ENCODE data around the gene PRRT1. TPM values are rescaled to one million over a fixed set of nuclear protein-coding genes. Genes with fewer than 3 reads are reported as not detected.
A peak's percentile ranks its signal among the peaks of the same experiment; 100 is the strongest.

The PRRT1 gene
- total RNA-seq, 2 donors from 2014 or later: 0.17 to 0.33 TPM

DNA sequence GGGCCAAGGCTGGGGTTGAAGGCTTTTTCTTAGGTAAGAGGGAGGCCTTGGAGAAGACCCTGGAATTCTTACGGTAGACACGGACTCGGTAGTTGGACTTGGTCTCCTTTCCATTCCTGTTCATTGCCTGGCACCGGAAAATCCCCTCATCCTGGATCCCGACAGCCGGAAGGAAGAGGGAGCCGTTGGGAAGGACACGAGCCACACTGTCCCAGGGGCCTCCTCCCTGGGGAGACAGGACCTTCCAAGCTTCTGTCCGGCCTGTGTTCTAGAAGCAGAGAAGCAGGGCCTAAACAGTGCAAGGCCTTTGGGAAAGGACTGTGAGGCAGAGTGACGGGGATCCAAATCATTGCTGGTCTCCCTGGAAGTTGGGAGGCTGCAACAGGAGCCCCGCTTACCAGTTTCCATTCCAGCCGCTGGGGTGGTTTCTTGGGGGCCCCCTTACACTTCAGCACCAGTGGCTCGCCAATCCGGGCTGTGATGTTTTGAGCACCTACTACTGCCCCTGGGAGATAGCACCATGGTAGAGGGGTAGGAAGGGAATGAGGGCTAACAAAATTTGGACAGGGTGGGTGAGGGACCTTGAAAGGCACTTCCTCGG is 31.8 kb upstream of the PRRT1 start:
- Mint-ChIP-seq H3K27me3 (no peaks in the 10 kb centered on the region), H3K4me1 (ENCODE audit: low read depth in 2 of 2) (peaks cover 40 to 44% of the 10 kb centered on the region in 2 donors), H3K27ac (no peak overlapping the region), H3K9me3 (no peaks in the 10 kb centered on the region), H3K4me3 (no peak overlapping the region), H3K36me3 (peaks cover 14% of the 10 kb centered on the region)
- ATAC-seq (no peak), DNase-seq (ENCODE audit: low spot score) (no peak)

DNA sequence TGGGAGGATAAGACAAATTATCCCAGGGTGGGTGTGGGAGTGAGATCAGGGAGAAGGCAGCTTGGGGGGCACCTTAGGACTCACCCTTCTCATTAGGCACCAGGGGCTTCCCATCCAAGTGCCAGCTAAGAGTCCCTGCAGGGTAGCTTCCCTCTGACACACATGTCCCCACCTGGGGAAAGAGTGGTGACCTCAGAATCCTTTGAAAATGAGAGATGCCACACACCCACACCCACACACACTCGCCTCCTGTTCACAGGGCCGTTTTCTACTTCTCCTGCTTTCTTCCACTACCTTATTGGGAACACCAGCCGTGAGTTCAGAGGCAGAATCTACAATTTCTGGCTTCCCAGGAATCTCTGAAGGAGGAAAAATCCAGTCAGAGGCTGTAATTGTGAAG is 31.3 kb upstream of the PRRT1 start:
- Mint-ChIP-seq H3K9me3 (no peaks in the 10 kb centered on the region), H3K4me1 (ENCODE audit: low read depth in 2 of 2) (peaks cover 43 to 46% of the 10 kb centered on the region in 2 donors), H3K4me3 (no peak overlapping the region), H3K27ac (no peak overlapping the region), H3K36me3 (peaks cover 13% of the 10 kb centered on the region), H3K27me3 (no peaks in the 10 kb centered on the region)
- DNase-seq (ENCODE audit: low spot score) (no peak), ATAC-seq (no peak)

- no peak overlapping the region for H3K27ac Mint-ChIP-seq
- H3K36me3 Mint-ChIP-seq: peaks cover 12% of the 10 kb centered on the region
- no peak overlapping the region for H3K4me3 Mint-ChIP-seq
- H3K4me1 Mint-ChIP-seq (ENCODE audit: low read depth in 2 of 2): peaks cover 43 to 49% of the 10 kb centered on the region in 2 donors
- DNase-seq (ENCODE audit: low spot score): peak; percentile 15
- H3K27me3 Mint-ChIP-seq: no peaks in the 10 kb centered on the region
- H3K9me3 Mint-ChIP-seq: no peaks in the 10 kb centered on the region
- no peak for ATAC-seq
These were observed 30.8 kb upstream of the PRRT1 start for GRCh38 chr6:32182555-32182981.

DNA sequence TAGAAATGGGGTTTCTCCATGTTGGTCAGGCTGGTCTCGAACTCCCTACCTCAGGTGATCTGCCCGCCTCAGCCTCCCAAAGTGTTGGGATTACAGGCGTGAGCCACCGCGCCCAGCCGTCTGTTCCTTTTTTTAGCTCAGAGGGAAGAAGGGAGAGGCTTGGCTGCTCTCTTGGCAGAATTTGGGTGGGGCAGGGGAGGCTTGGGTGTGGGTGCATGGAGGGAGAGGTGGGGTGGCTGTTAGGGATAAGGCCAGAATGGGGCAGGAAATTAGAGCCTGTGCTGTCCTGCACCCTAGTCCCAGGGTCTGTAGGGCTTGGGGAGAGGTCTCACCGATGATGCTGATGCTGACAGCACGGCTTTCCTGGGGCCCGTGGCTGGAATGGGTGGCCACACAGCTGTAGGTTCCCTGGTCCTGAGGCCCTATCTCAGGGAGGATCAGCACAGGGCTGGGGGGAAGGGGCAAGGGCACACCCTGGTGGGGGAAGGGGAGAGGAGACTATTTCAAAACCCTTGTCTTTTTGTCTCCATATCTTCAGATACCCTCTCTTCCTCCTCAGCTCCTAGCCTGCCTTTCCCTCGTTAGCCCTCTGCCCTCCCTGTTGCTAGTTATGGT is 30.3 kb upstream of the PRRT1 start:
- H3K4me3 Mint-ChIP-seq: no peak overlapping the region
- peaks cover 6% of the 10 kb centered on the region for H3K36me3 Mint-ChIP-seq
- DNase-seq (ENCODE audit: low spot score) (peak; percentile 54), ATAC-seq (no peak)
- no peak overlapping the region for H3K27ac Mint-ChIP-seq
- no peaks in the 10 kb centered on the region for H3K27me3 Mint-ChIP-seq
- H3K9me3 Mint-ChIP-seq: no peaks in the 10 kb centered on the region
- H3K4me1 Mint-ChIP-seq (ENCODE audit: low read depth in 2 of 2): peaks cover 42 to 49% of the 10 kb centered on the region in 2 donors

DNA sequence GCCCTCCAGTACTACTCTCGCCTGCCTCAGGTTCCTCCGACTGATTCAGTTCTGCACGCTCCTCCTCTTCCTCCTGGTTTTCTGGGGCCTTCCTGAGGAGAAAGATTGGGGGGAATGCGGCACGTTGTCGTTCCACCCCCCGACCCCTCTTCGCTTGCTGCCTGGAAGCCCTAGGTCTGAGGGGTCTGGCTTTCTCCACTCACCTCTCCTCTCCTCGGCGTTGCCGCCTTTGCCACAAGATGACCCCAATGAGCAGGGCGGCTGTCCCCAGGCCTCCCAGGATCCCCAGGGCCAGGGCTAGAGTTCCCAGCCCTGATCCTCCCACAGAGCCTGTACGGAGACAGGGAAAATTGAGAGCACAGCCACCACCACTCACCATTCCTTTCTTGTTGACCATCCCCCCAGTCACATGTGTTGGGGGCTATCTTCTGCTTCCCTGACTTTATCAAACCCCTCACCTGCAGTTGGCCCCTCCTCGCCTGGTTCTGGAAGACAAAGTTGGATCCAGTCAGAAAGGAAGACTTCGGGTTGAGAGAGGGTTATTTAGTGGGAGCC is 29.5 kb upstream of the PRRT1 start:
- DNase-seq (ENCODE audit: low spot score): peak; percentile 47
- H3K9me3 Mint-ChIP-seq: no peaks in the 10 kb centered on the region
- no peaks in the 10 kb centered on the region for H3K27me3 Mint-ChIP-seq
- no peak for ATAC-seq
- H3K4me3 Mint-ChIP-seq: no peak overlapping the region
- H3K27ac Mint-ChIP-seq: peak overlapping the region in 1 of 2 donors; percentile 57
- no peaks in the 10 kb centered on the region for H3K36me3 Mint-ChIP-seq
- H3K4me1 Mint-ChIP-seq (ENCODE audit: low read depth in 2 of 2): peaks cover 42 to 49% of the 10 kb centered on the region in 2 donors

DNA sequence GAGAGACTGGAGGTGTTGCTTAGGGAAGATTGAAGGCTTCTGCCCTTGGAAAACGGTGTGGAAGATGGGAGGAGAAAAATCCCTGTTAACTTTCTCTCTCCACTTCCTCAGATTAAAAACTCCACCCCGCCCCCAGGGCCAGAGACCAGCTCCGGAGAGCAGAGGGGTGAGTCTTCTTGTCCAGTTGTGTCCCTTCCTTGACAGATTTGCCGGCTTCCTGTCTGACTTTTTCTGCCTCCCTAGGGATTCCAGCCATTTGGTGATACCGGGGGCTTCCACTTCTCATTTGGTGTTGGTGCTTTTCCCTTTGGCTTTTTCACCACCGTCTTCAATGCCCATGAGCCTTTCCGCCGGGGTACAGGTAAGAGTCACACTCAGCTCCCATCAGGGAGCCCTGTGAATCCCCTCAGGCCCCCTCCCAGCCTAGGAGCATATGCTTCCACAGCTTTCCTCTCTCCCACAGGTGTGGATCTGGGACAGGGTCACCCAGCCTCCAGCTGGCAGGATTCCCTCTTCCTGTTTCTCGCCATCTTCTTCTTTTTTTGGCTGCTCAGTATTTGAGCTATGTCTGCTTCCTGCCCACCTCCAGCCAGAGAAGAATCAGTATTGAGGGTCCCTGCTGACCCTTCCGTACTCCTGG is 28.1 kb upstream of the PRRT1 start:
- Mint-ChIP-seq H3K4me1 (ENCODE audit: low read depth in 2 of 2) (peaks cover 42 to 46% of the 10 kb centered on the region in 2 donors), H3K27ac (peak overlapping the region; percentile 92 to 95), H3K4me3 (peak overlapping the region; percentile 47)

DNA sequence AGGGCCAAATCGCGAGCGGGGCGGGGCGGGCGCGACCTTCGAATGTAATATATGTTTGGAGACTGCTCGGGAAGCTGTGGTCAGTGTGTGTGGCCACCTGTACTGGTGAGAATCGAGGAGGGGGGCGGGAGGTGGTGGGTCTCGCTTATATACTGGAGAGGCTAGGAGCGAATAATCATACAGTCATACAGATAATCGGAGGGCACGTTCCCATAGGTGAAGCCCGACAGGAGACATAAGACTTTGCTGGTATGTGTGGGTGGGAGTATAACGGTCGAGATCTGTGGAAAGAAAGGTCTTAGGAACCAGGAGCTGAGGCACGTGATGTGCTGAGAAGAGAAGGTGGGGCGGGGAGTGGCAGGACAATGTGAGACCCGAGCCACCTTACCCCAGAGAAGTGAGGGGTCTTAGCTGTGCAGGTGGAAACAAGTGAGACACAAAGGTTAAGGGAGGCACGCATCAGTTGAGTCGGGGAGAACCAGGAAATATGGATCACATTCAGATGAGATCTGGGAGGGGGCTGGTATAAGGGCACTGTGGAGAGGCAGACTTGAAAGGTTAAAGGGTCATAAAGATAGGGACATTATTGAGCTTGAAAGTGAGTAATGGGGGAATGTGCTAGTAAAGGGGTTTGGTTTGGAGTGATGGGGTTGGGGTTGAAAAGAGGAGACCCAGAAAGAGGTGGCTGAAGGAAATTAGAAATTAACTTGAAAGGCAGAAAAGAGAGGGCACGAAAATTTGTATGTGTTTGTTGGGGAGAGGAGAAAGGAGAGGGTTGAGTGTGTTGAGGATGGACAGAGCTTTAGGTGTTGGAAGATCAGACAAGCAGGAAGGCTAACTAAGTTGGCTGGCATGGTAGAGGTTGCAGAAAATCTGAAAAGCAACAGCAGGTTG is 27.1 kb upstream of the PRRT1 start:
- no peaks in the 10 kb centered on the region for H3K27me3 Mint-ChIP-seq
- peak overlapping the region; percentile 93 for H3K4me3 Mint-ChIP-seq
- ATAC-seq (no peak), DNase-seq (ENCODE audit: low spot score) (peak; percentile 49)
- H3K36me3 Mint-ChIP-seq: no peaks in the 10 kb centered on the region
- H3K4me1 Mint-ChIP-seq (ENCODE audit: low read depth in 2 of 2): peaks cover 48 to 57% of the 10 kb centered on the region in 2 donors
- no peaks in the 10 kb centered on the region for H3K9me3 Mint-ChIP-seq
- peak overlapping the region; percentile 92 to 95 for H3K27ac Mint-ChIP-seq

More for the DNA sequence above, 28.1 kb upstream of the PRRT1 start:
- Mint-ChIP-seq H3K36me3 (no peaks in the 10 kb centered on the region), H3K9me3 (no peaks in the 10 kb centered on the region), H3K27me3 (no peaks in the 10 kb centered on the region)
- DNase-seq (ENCODE audit: low spot score) (peak; percentile 34), ATAC-seq (no peak)

- Mint-ChIP-seq H3K27ac (peak within 1 kb of the TSS; percentile 92 to 95), H3K36me3 (no peaks in the 10 kb centered on the region), H3K4me3 (peak within 1 kb of the TSS; percentile 93), H3K27me3 (no peaks in the 10 kb centered on the region), H3K4me1 (ENCODE audit: low read depth in 2 of 2) (peaks cover 54 to 61% of the 10 kb centered on the region in 2 donors), H3K9me3 (no peaks in the 10 kb centered on the region)
- DNase-seq (ENCODE audit: low spot score): peak; percentile 96
- ATAC-seq: peak; percentile 93 to 94
These were observed 26.2 kb upstream of the PRRT1 start, which contains the start of gene RNF5 for GRCh38 chr6:32177788-32178546. Gene RNF5, plus strand, starts transcription at chr6:32178405. Its CDS starts 107 bp downstream, at chr6:32178512.

DNA sequence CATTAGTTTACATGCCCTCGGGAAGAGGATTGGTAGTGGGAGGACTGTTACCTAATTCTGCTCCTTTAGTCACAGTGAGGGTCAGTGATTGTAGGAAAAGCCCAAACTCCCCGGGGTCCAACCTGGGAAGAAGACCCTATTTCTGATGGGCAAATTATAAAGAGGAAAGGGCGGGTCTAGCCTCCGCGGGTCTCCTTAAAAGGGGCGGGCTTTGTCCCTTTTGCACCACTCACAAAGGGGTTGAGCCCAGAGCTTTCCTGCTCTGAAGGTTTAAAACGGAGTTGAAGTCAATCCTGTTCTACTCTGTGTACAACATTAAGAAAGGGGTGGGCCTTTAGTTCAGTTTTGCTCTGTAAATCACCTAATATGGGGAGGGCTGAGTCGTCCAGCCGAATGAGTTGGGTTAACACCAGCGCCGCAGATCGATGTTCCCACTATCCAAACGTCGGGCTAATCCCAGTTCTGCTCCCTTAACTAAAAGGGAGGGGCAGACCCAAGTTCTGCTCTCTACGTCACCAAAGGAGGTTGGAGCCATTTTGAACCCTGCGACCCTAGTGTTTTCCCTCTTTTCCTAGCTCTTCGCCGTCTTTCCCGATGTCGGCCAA is 25.5 kb upstream of the PRRT1 start:
- Mint-ChIP-seq H3K27ac (peak overlapping the region; percentile 92 to 95), H3K9me3 (no peaks in the 10 kb centered on the region), H3K27me3 (no peaks in the 10 kb centered on the region), H3K36me3 (no peaks in the 10 kb centered on the region), H3K4me3 (peak overlapping the region; percentile 93), H3K4me1 (ENCODE audit: low read depth in 2 of 2) (peaks cover 56 to 61% of the 10 kb centered on the region in 2 donors)
- DNase-seq (ENCODE audit: low spot score): no peak
- no peak for ATAC-seq

DNA sequence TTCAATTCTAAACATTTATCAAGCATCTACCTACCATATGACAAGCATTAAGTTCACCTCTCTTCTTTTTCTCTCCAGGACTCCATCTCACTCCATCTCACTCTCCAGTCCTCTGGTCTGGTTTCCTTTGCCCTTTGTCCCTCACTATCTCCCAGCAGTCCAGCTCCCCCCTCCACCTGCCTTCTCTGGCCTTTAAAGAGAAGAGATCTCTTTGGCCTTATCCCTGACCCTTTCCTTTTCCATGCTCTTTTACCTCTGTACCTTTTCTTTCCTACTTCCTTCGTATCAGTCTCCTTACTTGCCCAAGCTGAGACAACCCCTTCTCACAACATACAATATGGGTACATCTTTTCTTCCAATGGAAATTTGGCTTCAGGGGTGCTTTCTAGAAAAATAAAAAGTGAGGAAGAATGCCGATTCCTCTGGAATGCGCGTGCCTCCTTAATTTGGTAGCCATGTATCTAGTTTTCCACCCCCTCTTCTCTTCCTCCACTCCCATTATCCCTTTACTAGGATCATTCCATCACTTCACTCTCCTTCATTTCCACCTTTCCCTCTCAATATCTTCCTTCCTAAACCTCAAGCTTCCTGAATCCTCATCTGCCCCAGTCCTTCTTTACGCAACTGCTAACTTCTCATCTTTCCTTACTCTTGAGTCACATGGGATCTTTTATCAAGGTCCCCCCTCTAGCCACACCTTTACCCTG is 24.9 kb upstream of the PRRT1 start:
- no peaks in the 10 kb centered on the region for H3K9me3 Mint-ChIP-seq
- peak; percentile 22 for DNase-seq (ENCODE audit: low spot score)
- no peaks in the 10 kb centered on the region for H3K36me3 Mint-ChIP-seq
- H3K27me3 Mint-ChIP-seq: no peaks in the 10 kb centered on the region
- peak overlapping the region; percentile 92 to 95 for H3K27ac Mint-ChIP-seq
- ATAC-seq: no peak
- H3K4me3 Mint-ChIP-seq: peak overlapping the region; percentile 93
- peaks cover 56 to 61% of the 10 kb centered on the region in 2 donors for H3K4me1 Mint-ChIP-seq (ENCODE audit: low read depth in 2 of 2)

- no peaks in the 10 kb centered on the region for H3K9me3 Mint-ChIP-seq
- ATAC-seq: peak; percentile 72 to 77
- DNase-seq (ENCODE audit: low spot score): peak; percentile 97
- peak within 1 kb of the TSS; percentile 92 to 95 for H3K27ac Mint-ChIP-seq
- H3K4me3 Mint-ChIP-seq: peak within 1 kb of the TSS; percentile 93
- H3K27me3 Mint-ChIP-seq: no peaks in the 10 kb centered on the region
- H3K36me3 Mint-ChIP-seq: no peaks in the 10 kb centered on the region
- peaks cover 60 to 61% of the 10 kb centered on the region in 2 donors for H3K4me1 Mint-ChIP-seq (ENCODE audit: low read depth in 2 of 2)
These were observed 24.2 kb upstream of the PRRT1 start, which contains the start of gene AGPAT1 for GRCh38 chr6:32175711-32176475. Gene AGPAT1, minus strand, starts transcription at chr6:32176084. Its CDS starts 4,588 bp downstream, at chr6:32171496.
